A673 (cell line): ENCODE results near the gene TNFSF8. TPM values are rescaled to one million over a fixed set of nuclear protein-coding genes. Genes with fewer than 3 reads are reported as not detected.

Experiments used
- BruUV-seq: library from RNA; stranded (reverse); fragments of 400-500 nt; replicated peaks from 2 replicates; lab custom pipeline; 2021; lab: Mats Ljungman, UMichigan
- CTCF ChIA-PET: fragments of 300-600 bp; sonication (Branson Sonifier 250); formaldehyde crosslinking; loops from one replicate; lab custom pipeline; 2022; ENCODE audit warnings: antibody characterized with exemption; lab: Charles Lee
- POLR2A ChIA-PET: fragments of 300-600 bp; sonication (Branson Sonifier 250); formaldehyde crosslinking; loops from one replicate; lab custom pipeline; 2022; ENCODE audit warnings: antibody characterized with exemption; ENCODE audit not compliant: low non-redundant PET; lab: Charles Lee
- DNase-seq: peaks from one replicate; pipeline ENCODE4 v3.0.0-alpha.2; 2015; ENCODE audit warnings: low spot score
- H3K27ac ChIP-seq: fragments of 200-600 bp; sonication (generic); 2 replicates; pipeline ENCODE4 v1.5.1; 2016; ENCODE audit warnings: mixed run types, low read depth, mild to moderate bottlenecking, mixed read lengths, antibody characterized with exemption, low read length; ENCODE audit not compliant: poor library complexity, severe bottlenecking
- H3K27me3 ChIP-seq: fragments of 200-600 bp; sonication (generic); replicated peaks from 2 replicates; pipeline ENCODE4 v1.6.1; 2017; ENCODE audit warnings: mixed run types, low read depth, mild to moderate bottlenecking, mixed read lengths, antibody characterized with exemption, low read length; ENCODE audit not compliant: insufficient read depth, poor library complexity
- H3K36me3 ChIP-seq: fragments of 200-600 bp; sonication (generic); 2 replicates; pipeline ENCODE4 v1.6.1; 2016; ENCODE audit warnings: mixed run types, mild to moderate bottlenecking, mixed read lengths, antibody characterized with exemption, low read length; ENCODE audit not compliant: insufficient read depth, poor library complexity, severe bottlenecking
- H3K4me1 ChIP-seq: fragments of 200-600 bp; sonication (generic); 2 replicates; pipeline ENCODE4 v1.6.1; 2017; ENCODE audit warnings: mixed run types, mild to moderate bottlenecking, mixed read lengths, antibody characterized with exemption, low read length; ENCODE audit not compliant: insufficient read depth, poor library complexity, severe bottlenecking
- H3K4me3 ChIP-seq: fragments of 200-600 bp; sonication (generic); 2 replicates; pipeline ENCODE4 v1.5.1; 2016; ENCODE audit warnings: low read depth, mixed run types, mild to moderate bottlenecking, mixed read lengths, low read length; ENCODE audit not compliant: poor library complexity, severe bottlenecking
- H3K9me3 ChIP-seq: fragments of 200-600 bp; sonication (generic); 2 replicates; pipeline ENCODE4 v1.6.1; 2016; ENCODE audit warnings: mixed run types, low read depth, mild to moderate bottlenecking, mixed read lengths, antibody characterized with exemption, low read length; ENCODE audit not compliant: poor library complexity, severe bottlenecking
- CTCF ChIP-seq: fragments of 300-800, 200-600 bp; sonication (generic); conservative IDR thresholded peaks from 2 replicates; pipeline ENCODE4 v1.5.1; 2017; ENCODE audit warnings: low read depth, mild to moderate bottlenecking, antibody characterized with exemption, low read length, moderate library complexity, mixed read lengths
- EZH2 ChIP-seq: fragments of 200-600 bp; sonication (generic); IDR thresholded peaks from 2 replicates; pipeline ENCODE4 v1.6.1; 2017; ENCODE audit warnings: borderline replicate concordance, low read depth, mild to moderate bottlenecking, mixed read lengths, antibody characterized with exemption, low read length; ENCODE audit not compliant: poor library complexity, severe bottlenecking
- intact Hi-C: fragments of 100-400 bp; cut with micrococcal nuclease; formaldehyde crosslinking; loops from one replicate; pipeline ENCODE4 v1.10.0; 2022; ENCODE audit not compliant: unreplicated experiment
- total RNA-seq: library from RNA; stranded (reverse); gene quantifications from 2 replicates; pipeline ENCODE4 v1.2.3, GENCODE V29; 2021

The TNFSF8 gene
- total RNA-seq, 1 experiment from 2014 or later: not detected

- no peaks in the 10 kb centered on the region for H3K9me3 ChIP-seq
- no peaks in the 10 kb centered on the region for H3K36me3 ChIP-seq
- H3K27me3 ChIP-seq: no peaks in the 10 kb centered on the region
- ChIA-PET CTCF (no interaction called here), POLR2A (no interaction called here)
- no TSS peak for BruUV-seq
- peaks cover 34% of the 10 kb centered on the region for H3K4me1 ChIP-seq
- intact Hi-C loops: no loop called here
- H3K4me3 ChIP-seq: no peak overlapping the region
- peak; percentile 69 for DNase-seq
- H3K27ac ChIP-seq: peak overlapping the region; percentile 49
- TF ChIP-seq CTCF (no peak), EZH2 (no peak)
These were observed 8.5 kb upstream of the TNFSF8 start for GRCh38 chr9:114938687-114939575.

GRCh38 chr9:114937516-114937915 lies 7.1 kb upstream of the TNFSF8 start:
- no peak overlapping the region for H3K4me3 ChIP-seq
- H3K9me3 ChIP-seq: no peaks in the 10 kb centered on the region
- peaks cover 34% of the 10 kb centered on the region for H3K4me1 ChIP-seq
- no TSS peak for BruUV-seq
- ChIA-PET POLR2A (no interaction called here), CTCF (no interaction called here)
- no peak overlapping the region for H3K27ac ChIP-seq
- no peaks in the 10 kb centered on the region for H3K27me3 ChIP-seq
- H3K36me3 ChIP-seq: no peaks in the 10 kb centered on the region
- DNase-seq: no peak
- TF ChIP-seq CTCF: no peak
- no peak for TF ChIP-seq EZH2
- intact Hi-C loops: no loop called here

- peak; percentile 50 for DNase-seq
- TF ChIP-seq EZH2 (no peak), CTCF (no peak)
- peaks cover 34% of the 10 kb centered on the region for H3K4me1 ChIP-seq
- H3K36me3 ChIP-seq: no peaks in the 10 kb centered on the region
- H3K27me3 ChIP-seq: no peaks in the 10 kb centered on the region
- BruUV-seq: no TSS peak
- POLR2A ChIA-PET: interaction anchor here (0.6 kb wide), 1 partner anchor 1129 kb away, joined by 3 read pairs; no protein-coding TSS in a partner anchor
- no peak overlapping the region for H3K4me3 ChIP-seq
- H3K9me3 ChIP-seq: no peaks in the 10 kb centered on the region
- intact Hi-C loops: no loop called here
- no peak overlapping the region for H3K27ac ChIP-seq
- CTCF ChIA-PET: no interaction called here
These were observed 6.2 kb upstream of the TNFSF8 start for GRCh38 chr9:114936581-114936980.
